Activated CD4-positive, alpha-beta T cell treated with anti-CD3 and anti-CD28 coated beads for 1 hour (primary cell): ENCODE data around the gene IMMP1L.
"Not testable (repeated sequence)": the region's sequence is repeated elsewhere in the genome, so short reads cannot be mapped to it uniquely, and the experiment has no call there.

ENCODE experiments used
- DNase-seq: peaks from one replicate; pipeline ENCODE4 v3.0.0-alpha.2; 2020

The IMMP1L gene, protein sequence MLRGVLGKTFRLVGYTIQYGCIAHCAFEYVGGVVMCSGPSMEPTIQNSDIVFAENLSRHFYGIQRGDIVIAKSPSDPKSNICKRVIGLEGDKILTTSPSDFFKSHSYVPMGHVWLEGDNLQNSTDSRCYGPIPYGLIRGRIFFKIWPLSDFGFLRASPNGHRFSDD

DNA sequence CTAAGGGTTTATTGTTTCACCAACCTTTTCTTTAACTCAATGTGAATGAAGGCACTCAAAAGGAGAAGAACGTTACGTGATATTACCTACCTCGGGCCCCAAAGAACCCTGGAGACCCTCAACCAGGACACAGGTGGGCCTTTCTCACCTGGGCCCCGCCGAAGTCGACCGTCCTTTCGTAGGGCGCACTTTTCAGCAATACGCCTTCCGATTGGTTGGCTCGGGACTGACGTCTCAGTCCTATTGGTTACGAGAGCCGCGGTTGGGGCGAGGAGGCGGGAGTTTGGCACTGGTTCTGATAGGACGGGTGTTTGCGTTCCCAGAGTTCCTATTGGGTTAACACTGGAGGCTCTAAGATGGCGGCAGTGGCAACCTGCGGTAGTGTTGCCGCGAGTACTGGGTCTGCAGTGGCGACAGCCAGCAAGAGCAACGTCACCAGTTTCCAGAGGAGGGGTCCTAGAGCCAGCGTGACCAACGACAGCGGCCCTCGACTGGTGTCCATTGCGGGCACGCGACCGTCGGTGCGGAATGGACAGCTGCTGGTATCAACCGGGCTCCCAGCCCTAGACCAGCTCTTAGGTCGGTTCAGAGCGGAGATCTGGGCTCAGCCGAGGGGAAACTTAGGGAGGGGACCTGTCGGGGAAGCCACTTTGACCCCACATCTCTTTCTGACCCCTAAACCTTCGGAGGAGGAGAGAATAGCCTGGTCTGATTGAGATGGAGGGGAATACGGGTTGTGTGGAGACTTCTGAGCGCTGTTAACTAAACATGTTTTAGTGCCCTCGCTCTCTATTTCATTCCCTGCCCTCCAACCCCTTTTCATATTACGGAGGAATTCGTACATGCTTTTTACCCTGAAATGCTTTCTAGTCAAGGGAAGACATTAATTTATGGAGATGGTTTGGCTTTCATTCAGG, at the start of gene IMMP1L, which contains the start of gene ELP4:
Gene IMMP1L, minus strand, starts transcription at position 194 of the 917 bp plus-strand sequence. CDS start 46,346 bp downstream, outside the sequence.
Gene ELP4, plus strand, starts transcription at position 339 of the 917 bp plus-strand sequence. Its CDS starts 18 bp downstream, at position 357.
- peak; percentile 92 for DNase-seq

GRCh38 chr11:31558001-31558400, 48.6 kb upstream of the IMMP1L start:
- DNase-seq: no peak

GRCh38 chr11:31555938-31556337, 46.5 kb upstream of the IMMP1L start:
- DNase-seq: no peak

GRCh38 chr11:31542862-31543261, 33.4 kb upstream of the IMMP1L start:
- no peak for DNase-seq

DNA sequence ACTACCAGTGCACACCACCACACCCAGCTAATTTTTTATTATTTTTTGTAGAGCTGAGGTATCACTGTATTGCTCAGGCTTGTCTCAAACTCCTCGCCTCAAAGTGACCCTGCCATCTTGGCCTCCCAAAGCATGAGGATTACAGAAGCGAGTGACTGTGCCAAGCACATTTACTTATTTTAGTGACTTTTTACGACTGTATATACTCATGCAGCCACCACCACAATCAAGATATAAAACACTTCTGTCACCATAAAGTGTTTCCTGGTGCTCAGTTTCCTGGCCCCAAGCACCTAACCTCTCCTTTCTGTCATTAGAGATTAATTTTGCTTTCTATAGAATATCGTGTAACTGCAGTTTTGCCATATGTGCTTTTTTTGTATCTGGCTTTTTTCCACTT, 26.1 kb upstream of the IMMP1L start:
- DNase-seq: no peak

GRCh38 chr11:31531293-31531692, 21.9 kb upstream of the IMMP1L start:
- DNase-seq: no peak

DNA sequence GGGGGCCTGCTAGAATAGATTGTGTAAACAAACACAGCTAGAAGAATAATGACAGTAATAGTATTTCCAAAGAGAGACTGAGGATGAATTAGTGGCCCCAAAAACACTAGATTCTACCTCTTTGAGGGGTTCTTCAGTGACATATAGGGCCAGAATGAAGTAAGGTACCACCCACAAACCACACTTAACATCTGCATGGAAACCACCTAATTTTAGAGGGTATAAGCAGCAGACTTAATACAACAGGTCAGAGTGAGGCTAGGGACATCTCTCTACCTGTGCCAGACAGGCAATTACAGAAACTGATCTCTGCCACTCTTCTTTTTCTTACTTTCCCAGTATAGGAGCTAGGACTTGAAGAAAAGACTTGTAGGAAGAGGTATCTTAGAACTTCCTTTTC, 20.3 kb upstream of the IMMP1L start:
- no peak for DNase-seq

- DNase-seq: no peak
Measured at GRCh38 chr11:31529189-31529588, 19.8 kb upstream of the IMMP1L start.

GRCh38 chr11:31521497-31522150, 12.2 kb upstream of the IMMP1L start:
- DNase-seq: no peak

GRCh38 chr11:31512117-31512516, 2.7 kb upstream of the IMMP1L start:
- DNase-seq: no peak

DNA sequence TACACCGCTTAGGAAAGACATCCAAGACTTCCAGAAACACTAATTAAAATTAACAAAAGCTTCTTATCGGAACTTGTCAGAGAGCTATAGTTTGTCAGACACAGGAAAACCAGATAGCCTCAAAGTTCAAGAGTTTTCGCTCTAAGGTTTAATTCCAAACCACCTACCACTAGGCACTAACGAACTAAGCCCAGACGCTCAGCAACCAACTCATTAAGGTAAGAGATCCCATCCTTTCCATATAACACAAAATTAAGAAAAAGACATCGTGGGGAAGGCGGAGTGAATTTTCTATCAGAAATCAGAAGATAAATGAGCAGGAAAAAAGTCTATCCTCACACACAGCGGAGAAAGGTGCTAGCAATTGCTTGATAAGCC, 382 bp downstream of the IMMP1L start:
- no peak for DNase-seq

- DNase-seq: no peak
Measured at GRCh38 chr11:31500560-31500959, 8.9 kb downstream of the IMMP1L start.

DNA sequence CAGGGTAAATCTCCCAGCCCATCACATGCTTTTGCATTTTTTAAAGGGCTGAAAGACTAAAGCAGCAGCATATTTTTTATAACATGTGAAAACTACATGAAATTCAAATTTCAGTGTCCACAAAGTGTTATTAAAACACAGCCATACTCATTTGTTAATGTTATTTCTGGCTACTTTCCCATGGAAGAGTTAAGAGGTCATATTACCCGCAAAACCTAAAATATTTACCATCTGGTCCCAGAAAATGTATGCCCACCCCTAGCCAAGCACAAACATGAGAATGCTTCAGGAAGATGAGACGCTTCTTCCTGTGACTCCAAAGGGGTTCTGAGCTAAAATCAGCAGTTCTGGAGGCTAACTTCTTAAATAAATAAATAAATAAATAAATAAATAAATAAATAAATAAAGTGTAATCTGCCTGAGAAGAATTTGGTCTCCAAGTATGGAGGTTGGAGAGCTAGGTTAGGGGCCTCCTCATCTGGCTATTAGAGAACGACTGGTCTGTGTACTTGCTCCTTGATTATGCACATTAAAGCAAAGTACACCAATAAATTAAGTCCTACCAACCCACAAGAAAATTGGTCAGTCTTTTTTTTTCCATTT, 9.7 kb downstream of the IMMP1L start:
- DNase-seq: no peak

DNA sequence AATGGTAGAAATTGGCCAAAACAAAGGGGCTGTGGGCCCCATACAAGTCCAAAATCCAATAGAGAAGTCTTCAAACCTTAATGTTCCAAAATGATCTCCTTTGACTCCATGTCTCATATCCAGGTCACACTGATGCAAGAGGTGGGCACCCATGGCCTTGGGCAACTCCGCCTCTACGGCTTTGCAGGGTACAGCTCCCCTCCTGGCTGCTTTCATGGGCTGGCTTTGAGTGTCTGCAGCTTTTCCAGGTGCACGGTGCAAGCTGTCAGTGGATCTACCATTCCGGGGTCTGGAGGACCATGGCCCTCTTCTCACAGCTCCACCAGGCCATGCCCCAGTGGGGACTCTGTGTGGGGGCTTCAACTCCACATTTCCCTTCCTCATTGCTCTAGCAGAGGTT, 15.7 kb downstream of the IMMP1L start:
- not testable (repeated sequence) for DNase-seq

DNA sequence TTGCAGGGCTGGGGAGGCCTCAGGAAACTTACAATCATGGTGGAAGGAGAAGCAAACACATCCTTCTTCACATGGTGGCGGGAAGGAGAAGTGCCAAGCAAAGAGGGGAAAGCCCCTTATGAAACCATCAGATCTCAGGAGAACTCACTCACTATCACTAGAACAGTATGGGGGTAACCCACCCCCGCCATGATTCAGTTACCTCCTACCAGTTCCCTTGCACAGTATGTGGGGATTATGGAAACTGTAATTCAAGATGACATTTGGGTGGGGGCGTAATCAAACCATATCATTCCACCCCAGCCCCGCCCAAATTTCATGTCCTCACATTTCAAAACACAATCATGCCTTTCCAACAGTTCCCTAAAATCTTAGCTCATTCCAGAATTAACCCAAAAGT, 16.2 kb downstream of the IMMP1L start:
- no peak for DNase-seq

DNA sequence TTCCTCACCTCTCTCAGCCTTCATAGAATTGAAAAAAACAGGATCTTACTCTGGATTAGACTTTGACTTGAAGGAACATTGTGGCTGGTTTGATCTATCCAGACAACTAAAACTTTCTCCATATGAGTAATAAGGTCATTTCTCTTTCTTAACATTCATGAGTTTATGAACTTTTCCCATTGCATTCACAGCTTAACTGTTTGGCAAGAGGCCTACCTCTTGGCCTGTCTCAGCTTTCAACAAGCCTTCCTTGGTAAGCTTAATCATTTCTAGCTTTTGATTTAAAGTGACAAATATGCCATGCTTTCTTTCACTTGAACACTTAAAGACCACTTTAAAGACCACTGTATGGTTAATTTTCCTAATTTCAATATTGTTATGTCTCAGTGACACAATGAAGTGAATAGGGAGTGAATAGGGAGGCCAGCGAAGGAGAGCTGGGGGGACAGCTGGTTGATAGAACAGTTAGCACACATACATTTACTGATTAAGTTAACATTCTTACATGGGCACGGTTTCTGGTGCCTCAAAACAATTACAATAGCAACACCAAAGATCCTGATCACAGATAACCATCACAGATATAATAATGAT, 17.0 kb downstream of the IMMP1L start:
- DNase-seq: no peak

DNA sequence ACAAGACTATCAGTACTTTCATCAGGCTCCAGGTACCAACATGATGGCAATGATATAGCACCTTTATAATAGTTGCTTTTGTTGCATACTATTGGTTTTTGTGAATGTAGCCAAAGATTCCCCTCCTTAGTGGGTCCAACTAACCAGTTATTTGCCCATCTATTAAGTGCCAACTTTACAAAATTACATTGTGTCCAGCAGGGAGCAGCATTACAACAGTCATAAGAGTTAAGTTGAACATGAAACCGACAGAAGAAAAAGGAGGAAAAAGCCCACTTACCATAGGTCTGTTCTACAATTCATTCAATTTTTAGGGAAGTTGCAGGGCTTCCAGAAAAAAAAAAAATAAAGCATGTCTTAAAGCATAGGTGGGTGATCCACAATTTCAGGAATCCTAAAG, 21.6 kb downstream of the IMMP1L start:
- no peak for DNase-seq

DNA sequence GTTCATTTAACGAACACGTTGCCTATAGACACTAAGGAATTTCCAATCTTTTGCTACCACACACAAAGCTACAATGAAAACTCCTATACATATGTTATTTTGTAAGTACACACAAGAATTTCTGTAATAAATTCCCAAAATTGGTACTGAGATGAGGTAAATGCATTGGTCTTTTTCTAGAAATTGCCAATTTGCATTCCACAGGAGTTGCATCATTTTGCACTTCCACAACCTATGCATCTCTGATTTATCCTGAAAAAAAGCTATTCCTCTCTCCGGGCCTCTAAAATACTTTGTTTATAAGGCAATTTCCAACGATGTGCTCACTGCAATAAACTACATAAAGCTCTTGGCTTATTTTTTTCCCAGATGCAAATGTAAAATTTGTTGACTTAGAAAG, 24.9 kb downstream of the IMMP1L start:
- DNase-seq: no peak

- no peak for DNase-seq
Measured at GRCh38 chr11:31480930-31481329, 28.5 kb downstream of the IMMP1L start.

- DNase-seq: no peak
Measured at GRCh38 chr11:31479066-31479465, 30.4 kb downstream of the IMMP1L start.

GRCh38 chr11:31478223-31478590, 31.2 kb downstream of the IMMP1L start:
- DNase-seq: no peak

- DNase-seq: no peak
Measured at GRCh38 chr11:31477528-31478222, 31.7 kb downstream of the IMMP1L start.
